Measurements from ENCODE around the gene TMEM108. TPM values are rescaled to one million over a fixed set of nuclear protein-coding genes. Genes with fewer than 3 reads are reported as not detected.

The TMEM108 gene
- total RNA-seq, 2 experiments from 2014 or later = not detected

DNA sequence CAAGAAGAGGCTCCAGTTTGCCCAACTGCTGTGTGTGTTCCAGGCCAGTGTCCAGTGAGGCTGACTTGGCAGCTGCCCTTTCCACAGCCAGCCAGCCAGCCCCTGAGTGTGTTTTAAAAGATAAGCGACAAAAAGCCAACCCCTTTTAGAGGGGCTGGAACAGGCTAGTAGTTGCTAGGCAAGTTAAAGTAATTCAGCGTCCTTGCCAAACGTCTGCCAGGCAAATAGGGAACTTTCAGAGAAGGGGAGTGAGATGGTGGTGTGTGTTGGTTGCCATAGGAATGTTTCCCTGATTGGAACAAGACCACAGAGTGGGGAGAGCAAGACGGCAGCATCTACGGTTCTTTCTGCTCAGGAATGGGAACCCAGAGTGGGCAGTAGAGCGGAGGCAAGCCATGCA lies 86.3 kb downstream of the TMEM108 start:
- TF ChIP-seq, protein P1, sequence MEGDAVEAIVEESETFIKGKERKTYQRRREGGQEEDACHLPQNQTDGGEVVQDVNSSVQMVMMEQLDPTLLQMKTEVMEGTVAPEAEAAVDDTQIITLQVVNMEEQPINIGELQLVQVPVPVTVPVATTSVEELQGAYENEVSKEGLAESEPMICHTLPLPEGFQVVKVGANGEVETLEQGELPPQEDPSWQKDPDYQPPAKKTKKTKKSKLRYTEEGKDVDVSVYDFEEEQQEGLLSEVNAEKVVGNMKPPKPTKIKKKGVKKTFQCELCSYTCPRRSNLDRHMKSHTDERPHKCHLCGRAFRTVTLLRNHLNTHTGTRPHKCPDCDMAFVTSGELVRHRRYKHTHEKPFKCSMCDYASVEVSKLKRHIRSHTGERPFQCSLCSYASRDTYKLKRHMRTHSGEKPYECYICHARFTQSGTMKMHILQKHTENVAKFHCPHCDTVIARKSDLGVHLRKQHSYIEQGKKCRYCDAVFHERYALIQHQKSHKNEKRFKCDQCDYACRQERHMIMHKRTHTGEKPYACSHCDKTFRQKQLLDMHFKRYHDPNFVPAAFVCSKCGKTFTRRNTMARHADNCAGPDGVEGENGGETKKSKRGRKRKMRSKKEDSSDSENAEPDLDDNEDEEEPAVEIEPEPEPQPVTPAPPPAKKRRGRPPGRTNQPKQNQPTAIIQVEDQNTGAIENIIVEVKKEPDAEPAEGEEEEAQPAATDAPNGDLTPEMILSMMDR (conservative IDR thresholded peaks at IDR 0.05; ENCODE audit: low read length) = no peak
- TF ChIP-seq EZH2phosphoT487 (IDR thresholded peaks at IDR 0.05; ENCODE audit: borderline replicate concordance, low read depth, low read length) = no peak
- ChIA-PET POLR2A (interaction anchor here (1.7 kb wide), 1 partner anchor 10 kb away, joined by 3 read pairs; no protein-coding TSS in a partner anchor), CTCF (ENCODE audit: unreplicated experiment) (no interaction called here)
- Histone ChIP-seq H3K4me2 (ENCODE audit: low read length) (no peak overlapping the region), H3K27ac (ENCODE audit: low read depth, low read length, poor library complexity, severe bottlenecking) (no peak overlapping the region), H3K36me3 (ENCODE audit: insufficient read depth, low read length) (no peaks in the 10 kb centered on the region), H3K9me2 (ENCODE audit: insufficient read depth, low read length) (no peaks in the 10 kb centered on the region; the same call in 1 of the 2 replicates), H3K4me3 (ENCODE audit: low read depth, low read length, poor library complexity, severe bottlenecking) (no peak overlapping the region), H3K9me3 (ENCODE audit: low read length) (no peaks in the 10 kb centered on the region), H3K79me2 (ENCODE audit: insufficient read depth, low read depth, low read length) (no peaks in the 10 kb centered on the region), H4K20me1 (ENCODE audit: insufficient read depth, low read length) (no peaks in the 10 kb centered on the region), H2AFZ (ENCODE audit: low read length) (no peak overlapping the region), H3K4me1 (ENCODE audit: insufficient read depth, low read length, poor library complexity, severe bottlenecking) (no peaks in the 10 kb centered on the region)
- BruUV-seq (replicated peaks) = no TSS peak
- intact Hi-C loops (cut with micrococcal nuclease; ENCODE audit: unreplicated experiment) = no loop called here
- DNase-seq (ENCODE audit: low spot score) = no peak

DNA sequence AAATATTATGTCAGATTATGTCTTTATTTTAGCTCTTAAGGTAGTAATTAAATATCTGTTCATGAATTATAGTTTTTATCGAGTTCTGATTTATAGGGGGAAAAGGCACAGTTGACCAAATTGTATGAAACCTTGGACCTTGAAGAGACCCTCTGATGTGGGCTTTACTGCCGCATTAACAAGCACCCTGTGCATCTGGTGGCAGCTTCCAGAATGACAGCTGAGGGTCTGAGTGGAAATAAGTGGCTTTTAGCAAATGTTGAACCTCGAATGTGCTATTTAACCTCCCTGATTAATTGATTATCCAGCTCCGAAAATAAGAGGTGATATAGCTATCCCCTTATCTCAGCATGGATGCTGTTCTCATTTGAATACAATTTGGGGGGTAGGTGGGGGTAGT lies 87.0 kb downstream of the TMEM108 start:
- Histone ChIP-seq H3K9me2 (ENCODE audit: insufficient read depth, low read length) (no peaks in the 10 kb centered on the region; the same call in 1 of the 2 replicates), H3K4me2 (ENCODE audit: low read length) (no peak overlapping the region), H3K36me3 (ENCODE audit: insufficient read depth, low read length) (no peaks in the 10 kb centered on the region), H3K27ac (ENCODE audit: low read depth, low read length, poor library complexity, severe bottlenecking) (no peak overlapping the region), H4K20me1 (ENCODE audit: insufficient read depth, low read length) (no peaks in the 10 kb centered on the region), H2AFZ (ENCODE audit: low read length) (no peak overlapping the region), H3K9me3 (ENCODE audit: low read length) (no peaks in the 10 kb centered on the region), H3K79me2 (ENCODE audit: insufficient read depth, low read depth, low read length) (no peaks in the 10 kb centered on the region), H3K4me3 (ENCODE audit: low read depth, low read length, poor library complexity, severe bottlenecking) (no peak overlapping the region), H3K4me1 (ENCODE audit: insufficient read depth, low read length, poor library complexity, severe bottlenecking) (no peaks in the 10 kb centered on the region)
- DNase-seq (ENCODE audit: low spot score) = no peak
- intact Hi-C loops (cut with micrococcal nuclease; ENCODE audit: unreplicated experiment) = no loop called here
- ChIA-PET CTCF (ENCODE audit: unreplicated experiment) (no interaction called here), POLR2A (interaction anchor here (1.7 kb wide), 1 partner anchor 9 kb away, joined by 3 read pairs; no protein-coding TSS in a partner anchor)
- BruUV-seq (replicated peaks) = no TSS peak
- TF ChIP-seq EZH2phosphoT487 (IDR thresholded peaks at IDR 0.05; ENCODE audit: borderline replicate concordance, low read depth, low read length) = no peak
- TF ChIP-seq, protein P1 (conservative IDR thresholded peaks at IDR 0.05; ENCODE audit: low read length) = no peak

DNA sequence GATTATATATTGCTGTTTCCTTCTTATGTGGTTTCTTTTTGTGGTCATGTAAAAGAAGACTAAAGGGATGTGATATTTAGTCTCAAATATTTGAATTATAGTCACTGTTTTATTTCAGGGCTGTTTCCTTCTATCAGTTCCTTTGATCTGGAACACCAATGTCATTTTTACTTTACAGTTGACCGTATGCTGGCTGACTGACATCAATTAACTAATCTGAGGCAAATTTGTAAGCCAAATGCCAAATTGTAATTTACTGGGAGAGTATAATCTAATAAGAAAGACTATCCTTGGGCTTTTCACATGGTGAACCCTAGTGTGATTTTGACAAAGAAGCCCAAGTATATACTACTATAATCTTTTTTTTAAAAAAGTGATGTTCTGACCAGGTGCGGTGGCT lies 87.6 kb downstream of the TMEM108 start:
- ChIA-PET POLR2A (no interaction called here), CTCF (ENCODE audit: unreplicated experiment) (no interaction called here)
- Histone ChIP-seq H3K4me3 (ENCODE audit: low read depth, low read length, poor library complexity, severe bottlenecking) (no peak overlapping the region), H3K9me2 (ENCODE audit: insufficient read depth, low read length) (no peaks in the 10 kb centered on the region; the same call in 1 of the 2 replicates), H2AFZ (ENCODE audit: low read length) (no peak overlapping the region), H4K20me1 (ENCODE audit: insufficient read depth, low read length) (no peaks in the 10 kb centered on the region), H3K36me3 (ENCODE audit: insufficient read depth, low read length) (no peaks in the 10 kb centered on the region), H3K9me3 (ENCODE audit: low read length) (no peaks in the 10 kb centered on the region), H3K79me2 (ENCODE audit: insufficient read depth, low read depth, low read length) (no peaks in the 10 kb centered on the region), H3K4me1 (ENCODE audit: insufficient read depth, low read length, poor library complexity, severe bottlenecking) (no peaks in the 10 kb centered on the region), H3K27ac (ENCODE audit: low read depth, low read length, poor library complexity, severe bottlenecking) (no peak overlapping the region), H3K4me2 (ENCODE audit: low read length) (no peak overlapping the region)
- no TSS peak for BruUV-seq (replicated peaks)
- no peak for DNase-seq (ENCODE audit: low spot score)
- intact Hi-C loops (cut with micrococcal nuclease; ENCODE audit: unreplicated experiment) = no loop called here
- no peak for TF ChIP-seq EZH2phosphoT487 (IDR thresholded peaks at IDR 0.05; ENCODE audit: borderline replicate concordance, low read depth, low read length)
- TF ChIP-seq, protein P1 (conservative IDR thresholded peaks at IDR 0.05; ENCODE audit: low read length) = no peak
